Endothelial cell (in vitro differentiated cells): ENCODE data around the gene NCOA1. TPM values are rescaled to one million over a fixed set of nuclear protein-coding genes. Genes with fewer than 3 reads are reported as not detected.

Experiments used
- DNase-seq: peaks from one replicate; pipeline ENCODE4 v3.0.0; 2021; ENCODE audit warnings: low spot score
- H3K27ac Mint-ChIP-seq: one replicate; pipeline ENCODE4 v1.8.0; 2021; ENCODE audit warnings: mixed read lengths, inconsistent platforms; ENCODE audit not compliant: unreplicated experiment
- H3K27me3 Mint-ChIP-seq: one replicate; pipeline ENCODE4 v1.8.0; 2021; ENCODE audit warnings: mild to moderate bottlenecking, moderate library complexity, mixed read lengths, inconsistent platforms; ENCODE audit not compliant: unreplicated experiment
- H3K36me3 Mint-ChIP-seq: one replicate; pipeline ENCODE4 v1.8.0; 2021; ENCODE audit warnings: mild to moderate bottlenecking, low read depth, mixed read lengths, inconsistent platforms; ENCODE audit not compliant: unreplicated experiment
- H3K4me1 Mint-ChIP-seq: one replicate; pipeline ENCODE4 v1.8.0; 2021; ENCODE audit warnings: mild to moderate bottlenecking, mixed read lengths, inconsistent platforms; ENCODE audit not compliant: unreplicated experiment
- H3K4me3 Mint-ChIP-seq: one replicate; pipeline ENCODE4 v1.8.0; 2021; ENCODE audit warnings: mild to moderate bottlenecking, mixed read lengths, inconsistent platforms; ENCODE audit not compliant: unreplicated experiment
- H3K9me3 Mint-ChIP-seq: one replicate; pipeline ENCODE4 v1.8.0; 2021; ENCODE audit warnings: mixed read lengths, inconsistent platforms; ENCODE audit not compliant: unreplicated experiment
- total RNA-seq: library from RNA; stranded (reverse); fragmentation: NEBNext Ultra II Directional; extraction: Animal tissue kit (Norgen Biotek cat#: 25700); gene quantifications from one replicate; pipeline ENCODE4 v1.2.1, GENCODE V29; 2021; ENCODE audit not compliant: unreplicated experiment
- TF ChIP-seq, protein P1 (sequence below): fragments of 200-600 bp; sonication (generic); IDR thresholded peaks from one replicate; pipeline ENCODE4 v1.5.0; 2021; ENCODE audit warnings: antibody characterized with exemption; ENCODE audit not compliant: unreplicated experiment

The NCOA1 gene
- total RNA-seq, 1 donor from 2014 or later = 47.4 TPM

DNA sequence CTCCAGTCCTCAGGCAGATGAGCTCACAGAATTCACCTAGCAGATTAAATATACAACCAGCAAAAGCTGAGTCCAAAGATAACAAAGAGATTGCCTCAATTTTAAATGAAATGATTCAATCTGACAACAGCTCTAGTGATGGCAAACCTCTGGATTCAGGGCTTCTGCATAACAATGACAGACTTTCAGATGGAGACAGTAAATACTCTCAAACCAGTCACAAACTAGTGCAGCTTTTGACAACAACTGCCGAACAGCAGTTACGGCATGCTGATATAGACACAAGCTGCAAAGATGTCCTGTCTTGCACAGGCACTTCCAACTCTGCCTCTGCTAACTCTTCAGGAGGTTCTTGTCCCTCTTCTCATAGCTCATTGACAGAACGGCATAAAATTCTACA is 216.1 kb downstream of the NCOA1 start:
- H3K36me3 Mint-ChIP-seq = peaks cover 11% of the 10 kb centered on the region
- H3K4me3 Mint-ChIP-seq = no peak overlapping the region
- no peaks in the 10 kb centered on the region for H3K27me3 Mint-ChIP-seq
- H3K27ac Mint-ChIP-seq = no peak overlapping the region
- peaks cover 4% of the 10 kb centered on the region for H3K4me1 Mint-ChIP-seq
- H3K9me3 Mint-ChIP-seq = no peaks in the 10 kb centered on the region
- TF ChIP-seq, protein P1, sequence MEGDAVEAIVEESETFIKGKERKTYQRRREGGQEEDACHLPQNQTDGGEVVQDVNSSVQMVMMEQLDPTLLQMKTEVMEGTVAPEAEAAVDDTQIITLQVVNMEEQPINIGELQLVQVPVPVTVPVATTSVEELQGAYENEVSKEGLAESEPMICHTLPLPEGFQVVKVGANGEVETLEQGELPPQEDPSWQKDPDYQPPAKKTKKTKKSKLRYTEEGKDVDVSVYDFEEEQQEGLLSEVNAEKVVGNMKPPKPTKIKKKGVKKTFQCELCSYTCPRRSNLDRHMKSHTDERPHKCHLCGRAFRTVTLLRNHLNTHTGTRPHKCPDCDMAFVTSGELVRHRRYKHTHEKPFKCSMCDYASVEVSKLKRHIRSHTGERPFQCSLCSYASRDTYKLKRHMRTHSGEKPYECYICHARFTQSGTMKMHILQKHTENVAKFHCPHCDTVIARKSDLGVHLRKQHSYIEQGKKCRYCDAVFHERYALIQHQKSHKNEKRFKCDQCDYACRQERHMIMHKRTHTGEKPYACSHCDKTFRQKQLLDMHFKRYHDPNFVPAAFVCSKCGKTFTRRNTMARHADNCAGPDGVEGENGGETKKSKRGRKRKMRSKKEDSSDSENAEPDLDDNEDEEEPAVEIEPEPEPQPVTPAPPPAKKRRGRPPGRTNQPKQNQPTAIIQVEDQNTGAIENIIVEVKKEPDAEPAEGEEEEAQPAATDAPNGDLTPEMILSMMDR = no peak
- no peak for DNase-seq

DNA sequence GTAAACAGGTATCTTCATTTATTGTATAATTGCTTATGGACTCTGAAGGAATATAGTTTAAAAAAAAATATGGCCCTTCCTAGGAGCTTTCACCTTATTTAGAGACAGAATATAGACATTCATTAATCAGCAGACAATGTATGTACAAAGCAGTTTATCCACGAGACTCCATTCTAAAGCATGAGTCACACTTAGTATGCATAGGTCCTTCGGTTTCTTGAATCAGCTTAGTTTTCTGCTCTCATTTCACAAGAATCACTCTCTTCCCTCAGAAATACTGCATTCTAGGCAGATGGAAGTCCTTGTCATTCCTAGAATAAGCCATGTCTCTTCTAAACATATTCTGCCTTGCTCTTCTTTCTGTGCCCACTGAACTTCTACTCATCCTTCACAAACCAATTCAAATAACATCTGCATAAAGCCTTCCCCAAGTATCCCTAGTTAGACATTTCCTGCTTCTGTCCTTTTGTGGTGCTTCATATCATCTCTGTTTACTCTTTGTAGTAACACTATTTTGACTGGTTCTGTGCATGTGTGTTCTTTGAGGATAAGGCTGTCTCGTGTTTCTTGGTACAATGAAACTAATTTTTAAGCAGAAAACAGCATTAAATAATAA is 217.6 kb downstream of the NCOA1 start:
- H3K27ac Mint-ChIP-seq = no peak overlapping the region
- no peak overlapping the region for H3K4me3 Mint-ChIP-seq
- no peak for DNase-seq
- H3K9me3 Mint-ChIP-seq = no peaks in the 10 kb centered on the region
- H3K27me3 Mint-ChIP-seq = no peaks in the 10 kb centered on the region
- peaks cover 11% of the 10 kb centered on the region for H3K36me3 Mint-ChIP-seq
- TF ChIP-seq, protein P1 = no peak
- H3K4me1 Mint-ChIP-seq = peaks cover 4% of the 10 kb centered on the region

DNA sequence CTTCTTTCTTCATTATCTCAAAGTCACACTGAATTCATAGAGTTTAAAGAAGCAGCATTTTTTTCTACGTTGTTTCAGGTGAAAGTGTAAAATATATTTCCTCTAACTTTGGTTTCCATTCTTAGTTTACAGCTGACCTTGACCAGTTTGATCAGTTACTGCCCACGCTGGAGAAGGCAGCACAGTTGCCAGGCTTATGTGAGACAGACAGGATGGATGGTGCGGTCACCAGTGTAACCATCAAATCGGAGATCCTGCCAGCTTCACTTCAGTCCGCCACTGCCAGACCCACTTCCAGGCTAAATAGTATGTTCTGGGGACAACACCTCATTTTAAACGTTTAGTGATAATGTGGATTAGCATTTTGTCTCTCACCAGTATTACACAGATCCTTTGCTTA is 219.8 kb downstream of the NCOA1 start:
- no peaks in the 10 kb centered on the region for H3K27me3 Mint-ChIP-seq

DNA sequence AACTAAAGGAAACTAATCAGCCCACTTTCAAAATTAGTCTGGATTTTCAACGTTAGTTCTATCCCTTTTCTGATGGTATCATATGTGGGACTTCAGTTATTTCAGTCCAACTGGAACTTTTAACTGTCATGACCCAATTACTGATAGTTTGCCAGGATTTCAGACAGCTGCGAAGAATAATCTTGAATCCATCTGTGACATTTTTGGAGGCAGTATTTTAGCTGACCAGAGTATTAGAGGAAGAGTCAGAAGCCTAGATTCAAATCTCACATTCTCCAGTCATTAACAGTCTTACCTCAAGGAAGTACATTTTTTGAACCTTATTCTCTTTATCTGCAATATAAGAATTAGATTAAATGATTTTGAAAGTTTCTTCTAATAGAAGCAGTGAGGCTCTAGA is 220.8 kb downstream of the NCOA1 start:
- H3K4me3 Mint-ChIP-seq = no peak overlapping the region
- H3K9me3 Mint-ChIP-seq = no peaks in the 10 kb centered on the region
- TF ChIP-seq, protein P1 = no peak
- H3K27ac Mint-ChIP-seq = no peak overlapping the region
- DNase-seq = no peak
- H3K36me3 Mint-ChIP-seq = peaks cover 13% of the 10 kb centered on the region
- no peaks in the 10 kb centered on the region for H3K27me3 Mint-ChIP-seq
- H3K4me1 Mint-ChIP-seq = peaks cover 4% of the 10 kb centered on the region

More for the DNA sequence above, 219.8 kb downstream of the NCOA1 start:
- Mint-ChIP-seq H3K27ac (no peak overlapping the region), H3K9me3 (no peaks in the 10 kb centered on the region), H3K4me1 (peaks cover 4% of the 10 kb centered on the region), H3K4me3 (no peak overlapping the region), H3K36me3 (peaks cover 11% of the 10 kb centered on the region)
- DNase-seq = no peak
- TF ChIP-seq, protein P1 = no peak

DNA sequence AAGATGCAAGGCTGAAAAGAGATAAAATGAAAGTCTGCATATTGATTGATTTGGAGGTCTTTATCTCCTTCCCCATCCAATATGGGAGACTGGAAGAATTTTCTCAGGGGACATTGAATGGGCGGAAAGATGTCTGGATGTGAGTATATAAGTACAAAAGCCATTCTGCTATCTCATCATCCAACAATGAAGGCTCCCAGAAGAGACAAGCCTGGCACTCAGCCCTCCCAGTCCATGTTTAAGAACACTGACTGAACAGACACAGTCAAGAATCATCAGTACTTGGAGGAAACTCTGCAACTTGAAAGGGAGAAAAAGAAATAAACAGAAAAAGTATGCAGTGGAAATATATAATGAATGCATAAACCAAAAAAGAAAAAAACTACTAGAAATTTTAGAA is 221.2 kb downstream of the NCOA1 start:
- H3K27me3 Mint-ChIP-seq = no peaks in the 10 kb centered on the region
- DNase-seq = no peak
- TF ChIP-seq, protein P1 = no peak
- peaks cover 4% of the 10 kb centered on the region for H3K4me1 Mint-ChIP-seq
- H3K36me3 Mint-ChIP-seq = peaks cover 10% of the 10 kb centered on the region
- no peak overlapping the region for H3K4me3 Mint-ChIP-seq
- H3K9me3 Mint-ChIP-seq = no peaks in the 10 kb centered on the region
- no peak overlapping the region for H3K27ac Mint-ChIP-seq
